HepG2 (cell line): ENCODE measurements around the gene KAZN.

Source experiments
- HNRNPK ChIP-seq: fragments of 200-400 bp; formaldehyde crosslinking; IDR thresholded peaks from 2 replicates; pipeline ENCODE4 v1.6.1; 2018; ENCODE audit warnings: low read length, low read depth, moderate library complexity, mild to moderate bottlenecking; ENCODE audit not compliant: poor library complexity, severe bottlenecking
- NAIF1 ChIP-seq: sonication (generic); formaldehyde crosslinking; IDR thresholded peaks from 2 replicates; pipeline ENCODE4 v1.5.0; 2020; ENCODE audit warnings: mild to moderate bottlenecking, missing genetic modification reagents, borderline replicate concordance
- RAD51 ChIP-seq: fragments of 450-650 bp; IDR thresholded peaks from 2 replicates; pipeline ENCODE4 v1.6.1; 2016; ENCODE audit warnings: borderline replicate concordance
- ZBTB26 ChIP-seq: IDR thresholded peaks from 2 replicates; pipeline ENCODE4 v1.6.1; 2016; ENCODE audit warnings: missing compliant biosample characterization, missing genetic modification reagents, borderline replicate concordance

DNA sequence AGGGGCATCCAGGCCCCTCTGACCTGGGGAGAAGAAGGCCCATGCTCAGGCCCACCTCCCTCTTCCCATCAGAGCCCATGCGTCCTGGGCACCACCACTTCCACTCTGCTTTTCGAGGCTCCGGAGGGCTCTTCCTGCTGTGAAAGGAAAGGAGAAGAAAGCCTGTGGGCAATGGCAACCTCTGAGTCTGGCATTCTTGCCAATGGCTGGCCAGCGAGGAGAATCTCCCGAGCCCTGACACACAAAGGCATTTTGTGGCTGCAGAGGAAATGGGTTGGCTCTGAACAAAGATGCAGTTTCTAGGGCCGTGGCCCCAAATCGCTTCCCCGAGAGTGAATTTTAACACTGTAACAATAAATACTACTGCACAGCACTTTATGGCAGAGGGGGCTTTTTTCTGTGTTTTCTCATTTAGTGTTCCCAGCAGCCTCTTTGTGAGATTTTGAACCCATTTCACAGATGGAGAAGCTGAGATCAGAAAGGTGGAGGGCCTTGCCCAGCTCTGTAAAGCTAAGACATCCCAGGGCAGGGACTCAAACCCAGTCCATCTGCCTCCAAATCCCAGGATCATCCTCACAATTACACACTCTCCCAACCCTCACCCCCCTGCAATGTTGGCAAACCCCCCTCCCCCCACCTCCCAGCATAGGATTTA lies 519.3 kb downstream of the KAZN start:
- TF ChIP-seq NAIF1 (CRISPR knock-in tag) (no peak), HNRNPK (no peak), RAD51 (no peak), ZBTB26 (CRISPR knock-in tag) (no peak)
